TTC549 (cell line): ENCODE measurements around the gene GLIPR1L2.
"Not testable (repeated sequence)": the region's sequence is repeated elsewhere in the genome, so short reads cannot be mapped to it uniquely, and the experiment has no call there.

Source experiments
- FAIRE-seq: peaks from 2 replicates; lab custom pipeline; 2012; peaks lifted over from hg19 to GRCh38; lab: Jason Lieb, UNC

Gene GLIPR1L2

DNA sequence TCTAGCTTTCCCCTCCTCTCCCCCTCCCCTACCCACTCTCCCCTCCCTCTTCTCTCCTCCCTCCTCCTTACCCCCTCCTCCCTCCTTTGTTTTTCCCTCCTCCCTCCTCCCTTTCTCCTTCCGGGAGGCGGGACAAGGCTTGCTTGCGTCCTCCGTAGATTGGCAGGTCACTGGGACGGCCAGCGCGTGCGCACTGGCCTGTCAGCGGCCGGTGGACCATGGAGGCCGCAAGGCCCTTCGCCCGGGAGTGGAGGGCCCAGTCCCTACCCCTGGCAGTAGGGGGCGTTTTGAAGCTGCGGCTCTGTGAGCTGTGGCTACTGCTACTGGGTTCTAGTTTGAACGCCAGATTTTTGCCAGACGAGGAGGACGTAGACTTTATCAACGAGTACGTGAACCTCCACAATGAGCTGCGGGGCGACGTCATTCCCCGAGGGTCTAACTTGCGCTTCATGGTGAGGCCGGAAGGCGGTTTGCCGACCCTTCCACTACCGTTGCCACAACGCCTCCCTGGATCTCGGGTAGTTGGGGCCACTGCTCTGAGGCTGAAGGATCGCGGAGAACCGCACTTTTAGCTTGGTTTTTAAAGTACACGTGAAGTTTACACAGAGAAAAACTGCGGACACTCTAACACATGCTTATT lies at the start of gene GLIPR1L2:
GLIPR1L2 (plus strand) TSS at position 191 of the 640 bp plus-strand sequence; CDS start at position 219, 28 bp downstream.
- FAIRE-seq, result no peak

DNA sequence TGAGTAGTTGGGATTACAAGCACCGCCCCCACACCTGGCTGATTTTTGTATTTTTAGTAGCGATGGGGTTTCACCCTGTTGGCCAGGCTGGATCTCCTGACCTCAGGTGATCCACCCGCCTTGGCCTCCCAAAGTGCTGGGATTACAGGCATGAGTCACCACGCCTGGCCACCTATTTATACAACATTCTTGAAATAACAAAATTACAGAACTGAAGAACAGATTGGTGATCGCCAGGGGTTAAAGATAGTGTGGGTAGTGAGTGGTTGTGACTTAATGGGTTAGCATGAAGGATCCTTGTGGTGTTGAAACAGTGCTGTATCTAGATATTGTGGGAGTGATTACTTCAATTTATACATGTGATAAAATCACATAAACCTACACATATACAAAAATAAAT lies 49.0 kb upstream of the GLIPR1L2 start:
- FAIRE-seq, result no peak

- no peak for FAIRE-seq
Observed at GRCh38 chr12:75345531-75345930, 45.4 kb upstream of the GLIPR1L2 start.

DNA sequence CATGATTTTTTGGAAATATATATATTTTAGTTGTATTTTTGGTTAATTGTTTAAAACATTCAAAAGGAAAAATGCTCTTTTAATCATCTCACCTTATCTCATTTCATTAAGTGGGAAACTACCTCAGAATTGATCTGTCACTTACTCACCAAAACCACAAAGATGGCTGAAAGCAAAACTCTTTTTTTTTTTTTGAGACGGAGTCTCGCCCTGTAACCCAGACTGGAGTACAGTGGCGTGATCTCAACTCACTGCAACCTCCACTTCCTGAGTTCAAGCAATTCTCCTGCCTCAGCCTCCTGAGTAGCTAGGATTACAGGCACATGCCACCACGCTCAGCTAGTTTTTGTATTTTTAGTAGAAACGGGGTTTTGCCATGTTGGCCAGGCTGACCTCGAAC lies 44.7 kb upstream of the GLIPR1L2 start:
- not testable (repeated sequence) for FAIRE-seq

- FAIRE-seq, result no peak
Observed at GRCh38 chr12:75349946-75350345, 40.9 kb upstream of the GLIPR1L2 start.

DNA sequence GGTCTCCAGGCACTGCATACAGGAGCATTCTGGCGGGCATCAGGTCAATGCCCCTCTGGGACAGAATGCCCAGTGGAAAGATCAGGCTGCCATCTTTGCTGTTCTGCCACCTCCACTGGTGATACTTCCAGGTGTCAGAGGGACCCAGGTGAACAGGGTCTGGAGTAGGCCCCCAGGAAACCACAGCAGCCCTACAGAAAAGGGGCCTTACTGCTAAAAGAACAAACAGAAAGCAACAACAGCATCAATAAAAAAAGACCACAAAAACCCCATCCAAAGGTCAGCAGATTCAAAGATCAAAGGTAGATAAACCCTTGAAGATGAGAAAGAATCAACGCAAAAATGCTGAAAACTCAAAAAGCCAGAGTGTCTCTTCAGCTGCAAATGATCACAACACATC lies 40.5 kb upstream of the GLIPR1L2 start:
- FAIRE-seq, result no peak

- no peak for FAIRE-seq
Observed at GRCh38 chr12:75354011-75354410, 36.9 kb upstream of the GLIPR1L2 start.

DNA sequence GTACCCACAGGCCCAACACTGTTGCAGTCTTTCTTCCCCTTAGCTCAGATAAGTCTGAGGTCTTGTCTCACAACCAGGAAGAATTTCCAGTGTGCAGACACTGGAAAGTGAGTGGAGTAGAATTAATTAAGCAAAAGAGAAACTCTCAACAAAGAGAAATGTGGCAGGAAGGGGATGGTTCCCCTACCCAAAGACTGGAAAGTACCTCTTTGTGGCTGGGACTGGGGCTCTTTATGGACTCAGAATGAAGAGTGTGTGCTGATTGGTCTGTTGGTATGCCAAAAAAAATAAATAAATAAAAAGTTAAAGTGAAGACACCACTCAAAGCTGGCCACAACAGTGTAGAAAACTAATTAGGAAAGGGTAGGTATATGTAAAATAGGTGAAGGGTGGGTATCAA lies 30.0 kb upstream of the GLIPR1L2 start:
- no peak for FAIRE-seq

DNA sequence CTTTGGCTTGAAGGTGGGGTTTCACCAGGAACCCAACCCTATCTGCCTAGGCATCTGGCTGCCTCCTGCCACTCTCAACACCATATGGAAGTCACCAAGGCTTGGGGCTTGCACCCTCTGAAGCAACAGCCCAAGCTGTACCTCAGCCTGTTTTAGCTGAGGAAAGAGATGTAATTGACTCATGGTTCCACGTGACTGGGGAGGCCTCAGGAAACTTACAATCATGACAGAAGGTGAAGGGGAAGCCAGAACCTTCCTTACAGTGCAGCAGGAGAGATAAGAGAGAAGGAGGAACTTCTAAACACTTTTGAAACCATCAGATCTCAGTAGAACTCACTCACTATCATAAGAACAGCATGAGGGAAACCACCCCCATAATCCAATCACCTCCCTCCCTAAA lies 29.5 kb upstream of the GLIPR1L2 start:
- no peak for FAIRE-seq

GRCh38 chr12:75364919-75365318 lies 26.0 kb upstream of the GLIPR1L2 start:
- FAIRE-seq, result no peak

DNA sequence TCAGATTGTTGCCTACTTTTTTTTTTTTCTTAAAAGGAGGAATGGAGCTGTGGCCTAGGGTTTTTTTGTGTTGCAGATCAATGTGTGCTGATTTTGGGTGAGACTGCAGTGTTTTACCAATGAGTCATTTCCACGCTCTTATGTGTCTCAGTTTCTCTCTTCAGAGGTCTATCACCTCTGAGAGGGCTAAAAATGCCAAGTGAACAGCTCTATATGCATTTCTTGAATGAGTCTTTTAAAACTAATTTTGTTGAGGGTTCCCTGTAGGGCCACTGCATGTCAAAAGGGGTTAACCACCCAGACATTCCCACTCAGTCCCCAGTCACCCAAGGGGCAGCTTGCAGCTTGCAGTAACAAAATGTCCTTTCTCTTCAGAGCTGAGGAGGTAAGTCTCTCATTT lies 24.3 kb upstream of the GLIPR1L2 start:
- no peak for FAIRE-seq

DNA sequence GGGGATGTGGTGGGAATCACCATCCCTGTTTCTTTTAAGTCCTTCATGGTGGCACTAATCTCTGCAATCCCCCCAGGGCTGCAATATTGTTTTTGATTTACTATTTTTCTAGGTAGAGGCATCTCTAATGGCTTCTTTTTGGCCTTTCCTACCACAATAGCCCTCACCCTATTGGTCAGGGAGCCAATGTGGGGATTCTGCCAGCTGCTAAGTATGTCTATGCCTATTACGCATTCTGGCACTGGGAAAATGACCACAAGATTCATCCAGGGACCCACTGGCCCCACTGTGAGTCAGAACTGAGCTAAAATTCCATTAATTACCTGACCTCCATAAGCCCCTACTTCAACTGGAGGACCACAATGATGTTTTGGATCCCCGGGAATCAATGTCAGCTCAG lies 15.9 kb upstream of the GLIPR1L2 start:
- FAIRE-seq, result no peak

- no peak for FAIRE-seq
Observed at GRCh38 chr12:75378354-75378753, 12.5 kb upstream of the GLIPR1L2 start.

GRCh38 chr12:75389061-75389460 lies 1.8 kb upstream of the GLIPR1L2 start:
- FAIRE-seq, result no peak

GRCh38 chr12:75389706-75390105 lies 1.2 kb upstream of the GLIPR1L2 start:
- no peak for FAIRE-seq

DNA sequence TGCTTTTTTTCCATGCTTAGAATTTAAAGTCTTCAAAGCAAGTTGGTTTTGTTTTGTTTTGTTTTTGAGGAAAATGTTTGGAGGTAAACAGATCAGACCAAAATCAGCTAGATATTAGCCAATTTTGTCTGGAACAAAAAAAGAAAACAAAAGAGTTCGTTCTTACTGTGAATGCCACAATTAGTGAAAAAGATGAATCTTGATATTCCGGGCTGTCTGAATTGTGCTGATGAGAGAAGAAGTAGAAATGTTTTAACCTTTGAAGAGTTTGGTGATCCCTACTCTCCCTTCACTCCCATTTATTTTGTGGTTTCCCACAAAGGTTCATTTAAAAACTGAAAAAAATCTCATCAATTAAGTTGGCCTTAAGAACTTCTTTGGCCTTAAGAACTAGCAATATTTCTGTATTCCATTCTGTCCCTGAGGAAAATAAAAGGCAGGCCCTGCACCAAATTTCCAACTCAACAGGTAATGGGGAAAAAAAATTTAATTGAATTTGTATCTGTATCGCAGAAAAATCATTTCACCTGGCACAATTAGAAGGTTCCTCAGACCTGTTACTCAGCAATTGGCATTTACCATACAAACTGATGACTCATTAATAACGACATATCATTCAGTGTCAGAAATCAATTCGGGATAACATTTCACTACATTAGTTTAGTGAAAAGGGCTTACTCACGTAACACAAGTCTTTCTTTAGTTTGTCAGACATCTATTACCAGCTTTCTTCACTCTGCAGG lies 562 bp upstream of the GLIPR1L2 start:
- FAIRE-seq, result no peak

GRCh38 chr12:75404231-75404630 lies 13.3 kb downstream of the GLIPR1L2 start:
- FAIRE-seq, result peak; percentile 22

DNA sequence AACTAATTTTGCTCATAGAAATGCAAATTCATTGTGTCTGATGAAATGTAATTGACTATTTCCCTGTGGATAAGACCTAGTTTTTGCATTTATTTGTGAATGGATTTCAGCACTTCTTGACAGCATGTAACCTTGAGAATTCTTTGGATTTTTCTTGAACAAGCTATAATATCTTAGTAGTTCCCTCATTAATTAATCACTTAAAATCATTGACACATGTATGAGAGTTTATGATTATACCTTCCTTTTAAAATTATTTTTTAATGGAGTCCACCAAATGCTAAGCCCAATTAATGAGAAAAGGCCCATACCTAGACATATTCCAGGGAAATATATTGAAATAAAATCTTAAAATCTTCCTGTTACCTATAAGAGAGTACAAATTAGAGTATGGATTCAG lies 16.8 kb downstream of the GLIPR1L2 start:
- no peak for FAIRE-seq

GRCh38 chr12:75409830-75410229 lies 18.9 kb downstream of the GLIPR1L2 start:
- no peak for FAIRE-seq

DNA sequence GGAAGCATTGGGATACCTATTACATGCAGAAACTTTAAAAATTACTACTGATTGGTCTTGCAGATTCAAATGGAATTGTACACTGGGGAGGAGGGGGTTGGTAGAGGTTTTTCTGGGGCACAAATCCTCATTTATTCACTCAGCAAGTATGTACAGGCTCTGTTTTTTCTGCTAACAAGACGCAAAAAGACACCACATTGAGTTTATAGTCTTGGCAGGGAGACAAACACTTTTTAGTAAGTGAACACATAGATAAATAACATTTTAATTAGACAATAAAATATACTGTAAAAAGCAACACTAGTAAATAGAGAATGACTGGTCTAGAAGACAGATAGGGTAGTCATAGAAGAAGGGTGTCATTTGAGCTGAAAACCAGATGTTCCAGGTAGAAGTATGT lies 23.8 kb downstream of the GLIPR1L2 start:
- no peak for FAIRE-seq

DNA sequence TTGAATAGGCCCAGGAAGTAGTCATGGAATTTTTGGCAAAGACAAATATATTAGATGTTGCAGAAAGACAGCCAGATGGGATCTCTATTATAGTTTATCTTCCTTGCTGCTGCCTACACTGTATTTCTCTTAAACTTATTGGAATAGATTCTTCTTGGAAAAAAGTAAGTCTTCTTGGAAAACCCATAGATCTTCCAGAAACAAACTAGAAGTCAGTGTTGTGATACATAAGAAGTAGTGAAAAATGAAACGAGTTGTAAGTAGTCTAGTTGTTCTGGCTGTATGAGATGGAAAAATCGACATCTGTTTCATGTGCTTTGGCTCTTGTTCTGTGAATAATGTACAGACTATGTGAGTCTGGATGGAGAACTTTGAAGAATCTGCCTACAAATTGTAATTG lies 29.0 kb downstream of the GLIPR1L2 start:
- FAIRE-seq, result no peak

DNA sequence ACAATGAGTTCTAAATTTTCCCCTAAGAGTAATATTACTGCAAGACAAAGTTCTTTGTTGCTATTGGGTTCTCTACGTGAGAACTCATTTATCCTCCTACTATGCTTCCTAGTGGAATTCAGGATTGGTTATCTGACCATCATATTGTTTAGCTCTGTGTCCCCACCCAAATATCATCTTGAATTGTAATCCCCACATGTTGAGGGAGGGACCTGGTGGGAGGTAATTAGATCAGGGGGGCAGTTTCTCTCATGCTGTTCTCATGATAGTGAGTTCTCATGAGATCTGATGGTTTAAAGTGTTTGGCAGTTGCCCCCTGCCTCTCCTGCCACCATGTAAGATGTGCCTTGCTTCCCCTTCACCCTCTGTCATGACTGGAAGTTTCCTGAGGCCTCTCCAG lies 36.6 kb downstream of the GLIPR1L2 start:
- FAIRE-seq, result no peak

- no peak for FAIRE-seq
Observed at GRCh38 chr12:75428767-75429166, 37.9 kb downstream of the GLIPR1L2 start.

DNA sequence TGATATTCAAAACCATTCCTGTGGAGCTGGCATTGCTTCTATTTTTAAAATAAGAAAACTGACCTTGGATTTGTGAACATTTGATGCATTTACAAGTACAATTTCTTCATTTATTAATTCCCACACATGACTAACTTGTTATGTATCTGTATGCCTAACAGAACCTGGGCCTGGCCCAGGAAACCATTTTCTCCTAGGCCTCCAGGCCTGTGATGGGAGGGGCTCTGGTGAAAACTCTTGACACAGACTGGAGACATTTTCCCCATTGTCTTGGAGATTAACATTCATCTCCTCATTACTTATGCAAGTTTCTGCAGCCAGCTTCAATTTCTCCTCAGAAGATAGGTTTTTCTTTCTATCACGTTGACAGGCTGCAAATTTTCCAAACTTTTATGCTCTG lies 42.0 kb downstream of the GLIPR1L2 start:
- no peak for FAIRE-seq
